ENCODE data around the gene ZNF496. TPM values are rescaled to one million over a fixed set of nuclear protein-coding genes. Genes with fewer than 3 reads are reported as not detected.
"Not testable (repeated sequence)": the region's sequence is repeated elsewhere in the genome, so short reads cannot be mapped to it uniquely, and the experiment has no call there.

Gene ZNF496
- total and polyA plus RNA-seq, 9 of the 15 experiments (the other 6 are each of a cell fraction or from before 2014, with no cell fraction given) = 4.3 to 54.0 (median 31.3) TPM

DNA sequence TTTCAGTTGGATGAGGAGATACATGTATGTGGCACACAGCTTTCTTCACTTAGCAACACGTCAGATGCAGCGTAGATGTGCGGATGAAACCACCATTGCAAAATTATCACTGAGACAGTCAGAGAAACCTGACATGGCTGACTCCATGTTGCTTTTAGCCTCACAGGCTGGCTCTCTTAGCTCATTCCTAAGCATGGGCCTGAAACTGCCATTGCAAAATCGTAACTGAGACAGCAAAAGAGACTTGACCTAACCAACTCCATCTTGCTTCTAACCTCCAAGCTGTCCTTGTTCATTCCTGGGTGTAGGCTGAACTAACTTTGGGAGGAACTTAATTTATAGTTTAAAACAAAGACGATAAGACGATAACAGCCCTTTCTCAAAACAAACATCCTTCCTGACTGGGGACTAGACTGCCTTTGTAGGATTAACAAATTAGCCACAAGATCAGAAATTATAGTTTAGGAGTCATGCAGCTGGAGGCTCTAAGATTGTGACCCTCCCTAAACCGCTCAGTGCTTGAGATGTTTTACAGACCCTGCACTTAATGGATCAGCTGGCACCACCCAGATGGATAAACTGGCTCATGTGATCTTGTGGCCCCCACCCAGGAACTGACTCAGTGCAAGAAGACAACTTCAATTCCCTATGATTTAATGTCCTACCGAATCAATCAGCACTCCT, 43.1 kb upstream of the ZNF496 start (continued):
- TF ChIP-seq HOMEZ (CRISPR knock-in tag; IDR thresholded peaks at IDR 0.05) = peak; percentile 92
- TF ChIP-seq FOSL1 (tag; conservative IDR thresholded peaks at IDR 0.05) = peak; percentile 40
- peak; percentile 77; the same call in 1 of the 2 replicates for TF ChIP-seq ZNF347 (CRISPR knock-in tag; IDR thresholded peaks at IDR 0.05; ENCODE audit: low read depth)
- peak; percentile 93; the same call in 1 of the 2 replicates for TF ChIP-seq ZNF133 (CRISPR knock-in tag; IDR thresholded peaks at IDR 0.05)
- TF ChIP-seq, protein P1, sequence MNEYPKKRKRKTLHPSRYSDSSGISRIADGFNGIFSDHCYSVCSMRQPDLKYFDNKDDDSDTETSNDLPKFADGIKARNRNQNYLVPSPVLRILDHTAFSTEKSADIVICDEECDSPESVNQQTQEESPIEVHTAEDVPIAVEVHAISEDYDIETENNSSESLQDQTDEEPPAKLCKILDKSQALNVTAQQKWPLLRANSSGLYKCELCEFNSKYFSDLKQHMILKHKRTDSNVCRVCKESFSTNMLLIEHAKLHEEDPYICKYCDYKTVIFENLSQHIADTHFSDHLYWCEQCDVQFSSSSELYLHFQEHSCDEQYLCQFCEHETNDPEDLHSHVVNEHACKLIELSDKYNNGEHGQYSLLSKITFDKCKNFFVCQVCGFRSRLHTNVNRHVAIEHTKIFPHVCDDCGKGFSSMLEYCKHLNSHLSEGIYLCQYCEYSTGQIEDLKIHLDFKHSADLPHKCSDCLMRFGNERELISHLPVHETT (CRISPR knock-in tag; conservative IDR thresholded peaks at IDR 0.05 in 1 of 2, IDR thresholded peaks at IDR 0.05 in 1 of 2) = peak in 1 of 2 experiments; percentile 97; a peak in 2 of 4 replicates
- peak; percentile 82; the same call in 1 of the 2 replicates for TF ChIP-seq ZNF695 (CRISPR knock-in tag; IDR thresholded peaks at IDR 0.05)
- TF ChIP-seq ZNF444 (CRISPR knock-in tag; IDR thresholded peaks at IDR 0.05) = peak; percentile 87
- not testable (repeated sequence) for TF ChIP-seq JUND (IDR thresholded peaks at IDR 0.05; ENCODE audit: borderline replicate concordance, low read depth, low read length)
- 0 out of 3 replicates have a peak, but pooled peaks have one; percentile 21 for TF ChIP-seq JUND (tag; IDR thresholded peaks at IDR 0.05; ENCODE audit: borderline replicate concordance, low read depth, low read length)
- TF ChIP-seq ZNF75A (CRISPR knock-in tag; IDR thresholded peaks at IDR 0.05) = peak; percentile 84; the same call in 1 of the 2 replicates
- TF ChIP-seq GMEB1 (CRISPR knock-in tag; IDR thresholded peaks at IDR 0.05) = peak; percentile 69
- TF ChIP-seq ZNF785 (CRISPR knock-in tag; IDR thresholded peaks at IDR 0.05) = peak; percentile 80; the same call in 1 of the 2 replicates
- peak; percentile 91 for TF ChIP-seq NFXL1 (CRISPR knock-in tag; IDR thresholded peaks at IDR 0.05)
- TF ChIP-seq PYGO2 (tag; IDR thresholded peaks at IDR 0.05) = peak; percentile 94
- peak; percentile 93 for TF ChIP-seq ZNF239 (CRISPR knock-in tag; IDR thresholded peaks at IDR 0.05)
- peak; percentile 95 for TF ChIP-seq CREB3 (tag; conservative IDR thresholded peaks at IDR 0.05; ENCODE audit: low read depth)
- TF ChIP-seq ZNF41 (CRISPR knock-in tag; conservative IDR thresholded peaks at IDR 0.05) = peak; percentile 95
- TF ChIP-seq ZNF311 (CRISPR knock-in tag; IDR thresholded peaks at IDR 0.05) = peak; percentile 97
- TF ChIP-seq, protein P2, sequence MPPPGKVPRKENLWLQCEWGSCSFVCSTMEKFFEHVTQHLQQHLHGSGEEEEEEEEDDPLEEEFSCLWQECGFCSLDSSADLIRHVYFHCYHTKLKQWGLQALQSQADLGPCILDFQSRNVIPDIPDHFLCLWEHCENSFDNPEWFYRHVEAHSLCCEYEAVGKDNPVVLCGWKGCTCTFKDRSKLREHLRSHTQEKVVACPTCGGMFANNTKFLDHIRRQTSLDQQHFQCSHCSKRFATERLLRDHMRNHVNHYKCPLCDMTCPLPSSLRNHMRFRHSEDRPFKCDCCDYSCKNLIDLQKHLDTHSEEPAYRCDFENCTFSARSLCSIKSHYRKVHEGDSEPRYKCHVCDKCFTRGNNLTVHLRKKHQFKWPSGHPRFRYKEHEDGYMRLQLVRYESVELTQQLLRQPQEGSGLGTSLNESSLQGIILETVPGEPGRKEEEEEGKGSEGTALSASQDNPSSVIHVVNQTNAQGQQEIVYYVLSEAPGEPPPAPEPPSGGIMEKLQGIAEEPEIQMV (tag; conservative IDR thresholded peaks at IDR 0.05; ENCODE audit: low read depth) = peak; percentile 67; the same call in 1 of the 2 replicates
